ENCODE measurements around the gene IGF2. TPM values are rescaled to one million over a fixed set of nuclear protein-coding genes. Genes with fewer than 3 reads are reported as not detected.

Gene IGF2
- polyA plus RNA-seq, 1 donor from 2014 or later = not detected

DNA sequence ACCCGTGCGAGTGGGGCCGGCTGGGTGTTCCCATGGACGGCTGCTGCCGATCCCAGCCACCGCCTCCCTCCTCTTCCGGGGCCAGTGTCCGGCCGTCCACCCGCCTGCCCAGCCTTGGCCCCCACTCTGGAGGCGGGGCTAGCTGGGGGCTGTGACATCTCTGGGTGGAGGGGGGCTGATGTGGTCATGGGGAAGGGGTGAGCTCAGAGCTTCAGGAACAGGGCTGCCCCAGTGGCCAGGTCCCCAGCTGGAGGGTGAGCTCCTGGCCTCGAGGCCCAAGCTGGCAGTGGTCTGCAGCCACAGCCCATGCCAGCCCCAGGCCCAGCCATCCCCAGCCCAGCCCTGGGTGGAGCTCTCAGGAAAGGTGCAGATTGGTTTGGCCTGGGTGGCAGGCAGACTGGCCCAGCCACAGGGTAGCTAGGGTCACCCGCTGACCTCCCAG, 19.1 kb upstream of the IGF2 start:
- Histone ChIP-seq H3K9ac (ENCODE audit: low read length) (no peak overlapping the region), H3F3A (ENCODE audit: insufficient read depth, low read length, poor library complexity, severe bottlenecking) (no peaks in the 10 kb centered on the region), H3K27ac (ENCODE audit: low read length) (no peak overlapping the region), H3K4me3 (ENCODE audit: low read length) (no peak overlapping the region), H4K20me1 (ENCODE audit: insufficient read depth) (no peaks in the 10 kb centered on the region), H3K27me3 (ENCODE audit: insufficient read depth, low read depth, low read length) (no peaks in the 10 kb centered on the region), H3K79me2 (replicated peaks; ENCODE audit: insufficient read depth, low read length) (no peaks in the 10 kb centered on the region), H2AFZ (ENCODE audit: low read depth, low read length) (no peak overlapping the region), H3K4me2 (ENCODE audit: low read length) (no peak overlapping the region), H3K9me2 (ENCODE audit: insufficient read depth, low read length) (no peaks in the 10 kb centered on the region), H3K36me3 (ENCODE audit: insufficient read depth, low read length) (no peaks in the 10 kb centered on the region), H3K9me3 (ENCODE audit: low read length) (no peaks in the 10 kb centered on the region)
- no peak for TF ChIP-seq TAF1 (IDR thresholded peaks at IDR 0.05; ENCODE audit: low read depth)
- TF ChIP-seq, protein P1, sequence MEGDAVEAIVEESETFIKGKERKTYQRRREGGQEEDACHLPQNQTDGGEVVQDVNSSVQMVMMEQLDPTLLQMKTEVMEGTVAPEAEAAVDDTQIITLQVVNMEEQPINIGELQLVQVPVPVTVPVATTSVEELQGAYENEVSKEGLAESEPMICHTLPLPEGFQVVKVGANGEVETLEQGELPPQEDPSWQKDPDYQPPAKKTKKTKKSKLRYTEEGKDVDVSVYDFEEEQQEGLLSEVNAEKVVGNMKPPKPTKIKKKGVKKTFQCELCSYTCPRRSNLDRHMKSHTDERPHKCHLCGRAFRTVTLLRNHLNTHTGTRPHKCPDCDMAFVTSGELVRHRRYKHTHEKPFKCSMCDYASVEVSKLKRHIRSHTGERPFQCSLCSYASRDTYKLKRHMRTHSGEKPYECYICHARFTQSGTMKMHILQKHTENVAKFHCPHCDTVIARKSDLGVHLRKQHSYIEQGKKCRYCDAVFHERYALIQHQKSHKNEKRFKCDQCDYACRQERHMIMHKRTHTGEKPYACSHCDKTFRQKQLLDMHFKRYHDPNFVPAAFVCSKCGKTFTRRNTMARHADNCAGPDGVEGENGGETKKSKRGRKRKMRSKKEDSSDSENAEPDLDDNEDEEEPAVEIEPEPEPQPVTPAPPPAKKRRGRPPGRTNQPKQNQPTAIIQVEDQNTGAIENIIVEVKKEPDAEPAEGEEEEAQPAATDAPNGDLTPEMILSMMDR (IDR thresholded peaks at IDR 0.05; ENCODE audit: poor library complexity, severe bottlenecking) = no peak
- no peak for TF ChIP-seq RAD21 (conservative IDR thresholded peaks at IDR 0.05)
- TF ChIP-seq EP300 (conservative IDR thresholded peaks at IDR 0.05; ENCODE audit: poor library complexity, severe bottlenecking) = no peak

DNA sequence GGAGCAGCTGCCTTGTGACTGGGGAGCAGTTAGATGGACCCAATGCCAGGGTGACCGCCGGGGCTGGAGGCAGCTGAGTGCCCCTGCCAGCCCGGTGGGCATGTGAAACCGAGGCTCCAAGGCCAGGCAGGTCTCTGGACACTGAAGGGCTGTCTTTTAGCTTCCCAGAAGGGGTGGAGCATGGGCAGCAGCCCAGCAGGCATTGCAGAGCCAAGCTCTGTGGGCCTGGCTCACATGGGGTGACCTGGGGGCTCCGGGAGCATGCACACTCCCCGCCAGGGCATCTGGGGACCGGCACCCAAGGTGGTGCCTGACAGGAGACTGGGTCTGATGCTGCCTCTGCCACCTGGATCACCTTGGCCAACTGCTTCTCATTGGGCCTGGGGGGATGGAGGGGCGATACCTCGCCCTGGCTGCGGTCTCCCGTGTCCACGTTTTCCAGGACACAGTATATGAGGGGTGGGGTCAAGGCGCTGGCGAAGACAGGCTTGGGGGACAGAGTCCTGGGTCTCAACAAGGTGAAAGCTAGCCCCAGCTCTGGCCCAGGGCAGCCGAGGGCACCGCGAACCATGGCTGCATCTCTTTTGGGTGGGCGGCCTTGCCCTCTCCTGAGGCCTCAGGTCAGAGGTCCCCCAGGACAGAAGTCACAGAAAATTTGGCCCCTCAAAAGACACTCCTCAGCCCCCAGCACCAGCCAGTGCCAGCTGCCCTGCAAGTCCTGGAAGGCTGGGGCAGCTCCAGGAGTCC, 18.3 kb upstream of the IGF2 start:
- Histone ChIP-seq H3K79me2 (replicated peaks; ENCODE audit: insufficient read depth, low read length) (no peaks in the 10 kb centered on the region), H2AFZ (ENCODE audit: low read depth, low read length) (no peak overlapping the region), H3K27ac (ENCODE audit: low read length) (no peak overlapping the region), H3K9me3 (ENCODE audit: low read length) (no peaks in the 10 kb centered on the region), H3K4me3 (ENCODE audit: low read length) (no peak overlapping the region), H3K9ac (ENCODE audit: low read length) (no peak overlapping the region), H3F3A (ENCODE audit: insufficient read depth, low read length, poor library complexity, severe bottlenecking) (no peaks in the 10 kb centered on the region), H3K4me2 (ENCODE audit: low read length) (no peak overlapping the region), H4K20me1 (ENCODE audit: insufficient read depth) (no peaks in the 10 kb centered on the region), H3K27me3 (ENCODE audit: insufficient read depth, low read depth, low read length) (no peaks in the 10 kb centered on the region), H3K36me3 (ENCODE audit: insufficient read depth, low read length) (no peaks in the 10 kb centered on the region), H3K9me2 (ENCODE audit: insufficient read depth, low read length) (no peaks in the 10 kb centered on the region)
- TF ChIP-seq RAD21 (conservative IDR thresholded peaks at IDR 0.05) (no peak), MXI1 (conservative IDR thresholded peaks at IDR 0.05; ENCODE audit: poor library complexity, severe bottlenecking) (no peak), POLR2AphosphoS5 (IDR thresholded peaks at IDR 0.05) (no peak), SMC3 (conservative IDR thresholded peaks at IDR 0.05; ENCODE audit: poor library complexity) (no peak), EP300 (conservative IDR thresholded peaks at IDR 0.05; ENCODE audit: poor library complexity, severe bottlenecking) (no peak), TAF1 (IDR thresholded peaks at IDR 0.05; ENCODE audit: low read depth) (no peak), EZH2 (IDR thresholded peaks at IDR 0.05; ENCODE audit: borderline replicate concordance, insufficient read depth, low read length, poor library complexity, severe bottlenecking) (no peak)
- TF ChIP-seq, protein P2, sequence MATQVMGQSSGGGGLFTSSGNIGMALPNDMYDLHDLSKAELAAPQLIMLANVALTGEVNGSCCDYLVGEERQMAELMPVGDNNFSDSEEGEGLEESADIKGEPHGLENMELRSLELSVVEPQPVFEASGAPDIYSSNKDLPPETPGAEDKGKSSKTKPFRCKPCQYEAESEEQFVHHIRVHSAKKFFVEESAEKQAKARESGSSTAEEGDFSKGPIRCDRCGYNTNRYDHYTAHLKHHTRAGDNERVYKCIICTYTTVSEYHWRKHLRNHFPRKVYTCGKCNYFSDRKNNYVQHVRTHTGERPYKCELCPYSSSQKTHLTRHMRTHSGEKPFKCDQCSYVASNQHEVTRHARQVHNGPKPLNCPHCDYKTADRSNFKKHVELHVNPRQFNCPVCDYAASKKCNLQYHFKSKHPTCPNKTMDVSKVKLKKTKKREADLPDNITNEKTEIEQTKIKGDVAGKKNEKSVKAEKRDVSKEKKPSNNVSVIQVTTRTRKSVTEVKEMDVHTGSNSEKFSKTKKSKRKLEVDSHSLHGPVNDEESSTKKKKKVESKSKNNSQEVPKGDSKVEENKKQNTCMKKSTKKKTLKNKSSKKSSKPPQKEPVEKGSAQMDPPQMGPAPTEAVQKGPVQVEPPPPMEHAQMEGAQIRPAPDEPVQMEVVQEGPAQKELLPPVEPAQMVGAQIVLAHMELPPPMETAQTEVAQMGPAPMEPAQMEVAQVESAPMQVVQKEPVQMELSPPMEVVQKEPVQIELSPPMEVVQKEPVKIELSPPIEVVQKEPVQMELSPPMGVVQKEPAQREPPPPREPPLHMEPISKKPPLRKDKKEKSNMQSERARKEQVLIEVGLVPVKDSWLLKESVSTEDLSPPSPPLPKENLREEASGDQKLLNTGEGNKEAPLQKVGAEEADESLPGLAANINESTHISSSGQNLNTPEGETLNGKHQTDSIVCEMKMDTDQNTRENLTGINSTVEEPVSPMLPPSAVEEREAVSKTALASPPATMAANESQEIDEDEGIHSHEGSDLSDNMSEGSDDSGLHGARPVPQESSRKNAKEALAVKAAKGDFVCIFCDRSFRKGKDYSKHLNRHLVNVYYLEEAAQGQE (IDR thresholded peaks at IDR 0.05; ENCODE audit: borderline replicate concordance) = no peak
- TF ChIP-seq, protein P1 (IDR thresholded peaks at IDR 0.05; ENCODE audit: poor library complexity, severe bottlenecking) = no peak
